OCI-LY1 (cell line): ENCODE data around the gene DBH.

Experiments
- CTCF ChIP-seq: fragments of 200-600 bp; sonication (generic), shearing (Covaris generic); IDR thresholded peaks from 2 replicates; pipeline ENCODE4 v1.5.1; 2017; ENCODE audit warnings: mild to moderate bottlenecking, antibody characterized with exemption, low read length, moderate library complexity, mixed read lengths
- EZH2 ChIP-seq: fragments of 200-600 bp; sonication (generic), shearing (Covaris generic); IDR thresholded peaks from 2 replicates; pipeline ENCODE4 v1.8.0; 2017; ENCODE audit warnings: borderline replicate concordance, mixed run types, mild to moderate bottlenecking, antibody characterized with exemption, low read length, moderate library complexity, mixed read lengths

DNA sequence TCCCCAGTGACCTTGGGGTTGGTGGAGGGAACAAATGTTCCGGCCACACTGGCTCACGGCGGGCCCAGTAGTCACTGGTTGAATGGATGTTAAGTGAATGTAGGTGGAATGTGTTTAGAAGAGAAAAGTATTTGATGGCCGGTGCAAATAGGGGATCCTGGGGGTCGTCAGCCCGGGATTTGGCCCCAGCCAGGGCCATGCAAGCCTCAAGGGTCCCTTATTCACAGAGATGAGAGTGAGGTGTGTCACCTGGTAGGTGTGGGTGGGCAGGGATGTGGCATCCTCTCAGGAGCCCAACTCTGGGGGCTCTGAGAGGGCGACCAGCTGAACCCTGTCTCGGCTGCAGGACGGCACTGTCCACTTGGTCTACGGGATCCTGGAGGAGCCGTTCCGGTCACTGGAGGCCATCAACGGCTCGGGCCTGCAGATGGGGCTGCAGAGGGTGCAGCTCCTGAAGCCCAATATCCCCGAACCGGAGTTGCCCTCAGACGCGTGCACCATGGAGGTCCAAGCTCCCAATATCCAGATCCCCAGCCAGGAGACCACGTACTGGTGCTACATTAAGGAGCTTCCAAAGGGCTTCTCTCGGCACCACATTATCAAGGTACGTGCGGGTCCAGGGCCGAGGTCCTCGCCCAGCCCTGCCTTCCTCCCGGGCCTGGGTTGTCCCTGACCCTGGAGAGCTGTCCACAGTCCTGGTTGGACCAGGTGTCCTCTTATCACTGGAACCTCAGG, 5.9 kb downstream of the DBH start:
- TF ChIP-seq CTCF (no peak), EZH2 (no peak)
